Activated CD8-positive, alpha-beta T cell treated with anti-CD3 and anti-CD28 coated beads, Interleukin-2, amount 10 ng/mL, durations not matched to agents 7 days and 5 days (primary cell): Measurements from ENCODE around the gene KDM1A. TPM values are rescaled to one million over a fixed set of nuclear protein-coding genes. Genes with fewer than 3 reads are reported as not detected.

ENCODE experiments used
- ATAC-seq: fragments of 150-1000 bp; cut with Tn5 transposase; one replicate; pipeline ENCODE4 v1.10.0; 2021; ENCODE audit warnings: moderate library complexity
- CTCF ChIA-PET: fragments of 350-600 bp; sonication (Branson Sonifier 250); formaldehyde crosslinking; loops from one replicate; lab custom pipeline; 2021; ENCODE audit warnings: antibody characterized with exemption; lab: Charles Lee
- POLR2A ChIA-PET: fragments of 350-600 bp; sonication (Branson Sonifier 250); formaldehyde crosslinking; loops from one replicate; lab custom pipeline; 2021; ENCODE audit warnings: antibody characterized with exemption; lab: Charles Lee
- DNase-seq: peaks from one replicate; pipeline ENCODE4 v3.0.0-alpha.2; 2020
- H3K27ac Mint-ChIP-seq: one replicate; pipeline ENCODE4 v1.8.0; 2021; ENCODE audit warnings: mild to moderate bottlenecking, mixed read lengths
- H3K27me3 Mint-ChIP-seq: one replicate; pipeline ENCODE4 v1.8.0; 2021; ENCODE audit warnings: low read depth, mixed read lengths
- H3K36me3 Mint-ChIP-seq: one replicate; pipeline ENCODE4 v1.8.0; 2021; ENCODE audit warnings: low read depth, mixed read lengths
- H3K4me1 Mint-ChIP-seq: one replicate; pipeline ENCODE4 v1.8.0; 2021; ENCODE audit warnings: low read depth, mixed read lengths
- H3K4me3 Mint-ChIP-seq: one replicate; pipeline ENCODE4 v1.8.0; 2021; ENCODE audit warnings: mild to moderate bottlenecking, mixed read lengths
- H3K9me3 Mint-ChIP-seq: one replicate; pipeline ENCODE4 v1.8.0; 2022; ENCODE audit warnings: mixed read lengths; ENCODE audit not compliant: insufficient read depth
- total RNA-seq, 2 experiments: library from RNA; stranded (reverse); gene quantifications; one replicate each; pipeline ENCODE4 v1.2.3, GENCODE V29; 2021

Gene KDM1A
- total RNA-seq, 2 experiments from 2014 or later, result 53.4 to 54.7 TPM

- peak; percentile 52 for DNase-seq
- CTCF ChIA-PET, result interaction anchor here (1.1 to 2.2 kb wide), 3 partner anchors 11 to 618 kb away, joined by 3 to 6 read pairs (median 5); no protein-coding TSS in a partner anchor
- peaks cover 41% of the 10 kb centered on the region for H3K4me1 Mint-ChIP-seq
- ATAC-seq, result peak; percentile 30
- H3K27me3 Mint-ChIP-seq, result no peaks in the 10 kb centered on the region
- H3K4me3 Mint-ChIP-seq, result peak overlapping the region; percentile 88
- H3K27ac Mint-ChIP-seq, result peak overlapping the region; percentile 85
- POLR2A ChIA-PET, result interaction anchor here (0.6 to 1.0 kb wide), 3 partner anchors 28 to 672 kb away, joined by 3 read pairs; partner anchors contain the start of gene RPL11
- H3K36me3 Mint-ChIP-seq, result peaks cover 30% of the 10 kb centered on the region
- peaks cover 26% of the 10 kb centered on the region for H3K9me3 Mint-ChIP-seq
Observed at GRCh38 chr1:23019863-23020625, 776 bp downstream of the KDM1A start.

GRCh38 chr1:23020706-23021405 is 1.6 kb downstream of the KDM1A start:
- Mint-ChIP-seq H3K36me3 (peaks cover 30% of the 10 kb centered on the region), H3K9me3 (peaks cover 26% of the 10 kb centered on the region), H3K27me3 (no peaks in the 10 kb centered on the region), H3K4me1 (peaks cover 41% of the 10 kb centered on the region), H3K27ac (peak overlapping the region; percentile 18), H3K4me3 (peak overlapping the region; percentile 88)
- DNase-seq (no peak), ATAC-seq (no peak)
- POLR2A ChIA-PET, result interaction anchor here (0.6 kb wide), 1 partner anchor 32 kb away, joined by 3 read pairs; no protein-coding TSS in a partner anchor
- CTCF ChIA-PET, result interaction anchor here (1.8 to 2.2 kb wide), 2 partner anchors 10 to 27 kb away, joined by 5 to 6 read pairs; no protein-coding TSS in a partner anchor

- DNase-seq (no peak), ATAC-seq (no peak)
- CTCF ChIA-PET, result interaction anchor here (2.2 kb wide), 1 partner anchor 26 kb away, joined by 6 read pairs; no protein-coding TSS in a partner anchor
- H3K4me3 Mint-ChIP-seq, result no peak overlapping the region
- peaks cover 30% of the 10 kb centered on the region for H3K36me3 Mint-ChIP-seq
- H3K27me3 Mint-ChIP-seq, result no peaks in the 10 kb centered on the region
- H3K9me3 Mint-ChIP-seq, result peaks cover 26% of the 10 kb centered on the region
- H3K4me1 Mint-ChIP-seq, result peaks cover 48% of the 10 kb centered on the region
- no peak overlapping the region for H3K27ac Mint-ChIP-seq
- POLR2A ChIA-PET, result no interaction called here
Observed at GRCh38 chr1:23021834-23022233, 2.6 kb downstream of the KDM1A start.

GRCh38 chr1:23023174-23023845 is 4.0 kb downstream of the KDM1A start:
- no peak overlapping the region for H3K27ac Mint-ChIP-seq
- peaks cover 48% of the 10 kb centered on the region for H3K4me1 Mint-ChIP-seq
- POLR2A ChIA-PET, result no interaction called here

GRCh38 chr1:23026568-23026967 is 7.3 kb downstream of the KDM1A start:
- H3K4me1 Mint-ChIP-seq, result peaks cover 45% of the 10 kb centered on the region
- H3K9me3 Mint-ChIP-seq, result peaks cover 26% of the 10 kb centered on the region
- no peaks in the 10 kb centered on the region for H3K27me3 Mint-ChIP-seq
- ChIA-PET POLR2A (no interaction called here), CTCF (no interaction called here)
- H3K36me3 Mint-ChIP-seq, result peaks cover 27% of the 10 kb centered on the region
- no peak overlapping the region for H3K4me3 Mint-ChIP-seq
- ATAC-seq (no peak), DNase-seq (no peak)
- H3K27ac Mint-ChIP-seq, result no peak overlapping the region

More at GRCh38 chr1:23023174-23023845, 4.0 kb downstream of the KDM1A start:
- peaks cover 30% of the 10 kb centered on the region for H3K36me3 Mint-ChIP-seq
- no peak for DNase-seq
- peaks cover 26% of the 10 kb centered on the region for H3K9me3 Mint-ChIP-seq
- no peaks in the 10 kb centered on the region for H3K27me3 Mint-ChIP-seq
- H3K4me3 Mint-ChIP-seq, result no peak overlapping the region
- no peak for ATAC-seq
- CTCF ChIA-PET, result interaction anchor here (1.0 to 1.7 kb wide), 3 partner anchors 49 to 319 kb away, joined by 3 to 4 read pairs (median 3); no protein-coding TSS in a partner anchor

- no peak overlapping the region for H3K4me3 Mint-ChIP-seq
- H3K27me3 Mint-ChIP-seq, result no peaks in the 10 kb centered on the region
- no peak overlapping the region for H3K27ac Mint-ChIP-seq
- ATAC-seq (no peak), DNase-seq (no peak)
- peaks cover 40% of the 10 kb centered on the region for H3K4me1 Mint-ChIP-seq
- H3K9me3 Mint-ChIP-seq, result peaks cover 23% of the 10 kb centered on the region
- CTCF ChIA-PET, result no interaction called here
- POLR2A ChIA-PET, result no interaction called here
- H3K36me3 Mint-ChIP-seq, result peaks cover 20% of the 10 kb centered on the region
Observed at GRCh38 chr1:23027352-23027907, 8.2 kb downstream of the KDM1A start.

GRCh38 chr1:23029337-23029736 is 10.1 kb downstream of the KDM1A start:
- H3K27ac Mint-ChIP-seq, result no peak overlapping the region
- no peak overlapping the region for H3K4me3 Mint-ChIP-seq
- ChIA-PET CTCF (no interaction called here), POLR2A (no interaction called here)
- H3K27me3 Mint-ChIP-seq, result no peaks in the 10 kb centered on the region
- ATAC-seq, result no peak
- peaks cover 7% of the 10 kb centered on the region for H3K9me3 Mint-ChIP-seq
- peaks cover 5% of the 10 kb centered on the region for H3K36me3 Mint-ChIP-seq
- H3K4me1 Mint-ChIP-seq, result peaks cover 31% of the 10 kb centered on the region
- no peak for DNase-seq

GRCh38 chr1:23035823-23036452 is 16.7 kb downstream of the KDM1A start:
- POLR2A ChIA-PET, result interaction anchor here (0.6 kb wide), 1 partner anchor 17 kb away, joined by 3 read pairs; no protein-coding TSS in a partner anchor
- ATAC-seq (no peak), DNase-seq (no peak)
- Mint-ChIP-seq H3K9me3 (no peaks in the 10 kb centered on the region), H3K4me3 (no peak overlapping the region), H3K27ac (no peak overlapping the region), H3K36me3 (peaks cover 16% of the 10 kb centered on the region), H3K27me3 (no peaks in the 10 kb centered on the region), H3K4me1 (peaks cover 12% of the 10 kb centered on the region)
- CTCF ChIA-PET, result no interaction called here

- CTCF ChIA-PET, result interaction anchor here (1.2 kb wide), 1 partner anchor 147 kb away, joined by 4 read pairs; no protein-coding TSS in a partner anchor
Observed at GRCh38 chr1:23037081-23037740, 17.9 kb downstream of the KDM1A start.

GRCh38 chr1:23039308-23039826 is 20.1 kb downstream of the KDM1A start:
- no peak for DNase-seq
- no peaks in the 10 kb centered on the region for H3K9me3 Mint-ChIP-seq
- peaks cover 5% of the 10 kb centered on the region for H3K4me1 Mint-ChIP-seq
- H3K4me3 Mint-ChIP-seq, result no peak overlapping the region
- no peaks in the 10 kb centered on the region for H3K27me3 Mint-ChIP-seq
- peaks cover 14% of the 10 kb centered on the region for H3K36me3 Mint-ChIP-seq
- no peak overlapping the region for H3K27ac Mint-ChIP-seq
- no peak for ATAC-seq
- ChIA-PET CTCF (no interaction called here), POLR2A (no interaction called here)

More at GRCh38 chr1:23037081-23037740, 17.9 kb downstream of the KDM1A start:
- no peaks in the 10 kb centered on the region for H3K27me3 Mint-ChIP-seq
- H3K27ac Mint-ChIP-seq, result no peak overlapping the region
- H3K4me1 Mint-ChIP-seq, result peaks cover 5% of the 10 kb centered on the region
- ATAC-seq, result no peak
- POLR2A ChIA-PET, result interaction anchor here (0.6 kb wide), 1 partner anchor 16 kb away, joined by 3 read pairs; no protein-coding TSS in a partner anchor
- no peaks in the 10 kb centered on the region for H3K9me3 Mint-ChIP-seq
- no peak overlapping the region for H3K4me3 Mint-ChIP-seq
- no peak for DNase-seq
- peaks cover 14% of the 10 kb centered on the region for H3K36me3 Mint-ChIP-seq
